HEK293 (cell line): ENCODE results near the gene VCX3B.
"Not testable (repeated sequence)": the region's sequence is repeated elsewhere in the genome, so short reads cannot be mapped to it uniquely, and the experiment has no call there.

Experiments used
- CTCF ChIA-PET: fragments of 350-600 bp; formaldehyde crosslinking; extraction: SDS; loops from one replicate; lab custom pipeline; 2021; ENCODE audit warnings: antibody characterized with exemption; lab: Yijun Ruan, JAX
- POLR2A ChIA-PET: fragments of 300-600 bp; formaldehyde crosslinking; extraction: SDS; loops from one replicate; lab custom pipeline; 2020; ENCODE audit warnings: antibody characterized with exemption, inconsistent platforms; lab: Yijun Ruan, JAX
- H3K27ac ChIP-seq: fragments of 200-500 bp; sonication (Bioruptor generic); 2 replicates; pipeline ENCODE4 v1.5.1; 2014; ENCODE audit warnings: low read depth, low read length, control low read depth, inconsistent platforms; ENCODE audit errors: extremely low read depth
- H3K36me3 ChIP-seq, 2 experiments: fragments of 200-500 bp in 1 of 2; sonication (Bioruptor generic) in 1 of 2; 1 replicate in 1 of 2; 2 replicates in 1 of 2; pipeline ENCODE4 v1.5.1; 2014 to 2017; ENCODE audit warnings: inconsistent platforms in 2 of 2, low read length in 2 of 2; ENCODE audit not compliant: control insufficient read depth in 2 of 2, insufficient read depth in 1 of 2
- H3K4me1 ChIP-seq: fragments of 200-500 bp; sonication (Bioruptor generic); 2 replicates; pipeline ENCODE4 v1.5.1; 2014; ENCODE audit warnings: mild to moderate bottlenecking, low read length, inconsistent platforms; ENCODE audit not compliant: control insufficient read depth, insufficient read depth
- H3K4me3 ChIP-seq: 2 replicates; pipeline ENCODE4 v1.5.1; 2011; ENCODE audit warnings: low read depth, mild to moderate bottlenecking, control low read depth, low read length, moderate library complexity
- H3K9me3 ChIP-seq: fragments of 200-500 bp; sonication (Bioruptor generic); 2 replicates; pipeline ENCODE4 v1.5.1; 2014; ENCODE audit warnings: low read depth, low read length, inconsistent platforms; ENCODE audit not compliant: control insufficient read depth, insufficient read depth
- BCL11A ChIP-seq: fragments of 450-650 bp; formaldehyde crosslinking; IDR thresholded peaks from 2 replicates; pipeline ENCODE4 v1.5.1; 2016; ENCODE audit warnings: low read depth, missing biosample characterization, missing genetic modification characterization
- KLF1 ChIP-seq: fragments of 450-650 bp; formaldehyde crosslinking; IDR thresholded peaks from 2 replicates; pipeline ENCODE4 v1.5.1; 2016; ENCODE audit warnings: missing biosample characterization, missing genetic modification characterization
- SP7 ChIP-seq: fragments of 450-650 bp; formaldehyde crosslinking; IDR thresholded peaks from 2 replicates; pipeline ENCODE4 v1.5.1; 2016; ENCODE audit warnings: missing biosample characterization, missing genetic modification characterization
- ZNF138 ChIP-seq: fragments of 450-650 bp; formaldehyde crosslinking; IDR thresholded peaks from 2 replicates; pipeline ENCODE4 v1.5.1; 2016; ENCODE audit warnings: missing biosample characterization, missing genetic modification characterization, borderline replicate concordance
- ZNF155 ChIP-seq: fragments of 450-650 bp; formaldehyde crosslinking; IDR thresholded peaks from 2 replicates; pipeline ENCODE4 v1.5.1; 2016; ENCODE audit warnings: missing biosample characterization, missing genetic modification characterization
- ZNF292 ChIP-seq: fragments of 450-650 bp; formaldehyde crosslinking; IDR thresholded peaks from 2 replicates; pipeline ENCODE4 v1.5.1; 2016; ENCODE audit warnings: low read depth, missing biosample characterization, missing genetic modification characterization, borderline replicate concordance
- ZNF302 ChIP-seq: fragments of 450-650 bp; formaldehyde crosslinking; IDR thresholded peaks from 2 replicates; pipeline ENCODE4 v1.5.1; 2016; ENCODE audit warnings: missing biosample characterization, missing genetic modification characterization, low read depth
- ZNF433 ChIP-seq: fragments of 450-650 bp; formaldehyde crosslinking; IDR thresholded peaks from 2 replicates; pipeline ENCODE4 v1.5.1; 2016; ENCODE audit warnings: missing biosample characterization, missing genetic modification characterization, low read depth
- ZNF473 ChIP-seq: fragments of 450-650 bp; formaldehyde crosslinking; IDR thresholded peaks from 2 replicates; pipeline ENCODE4 v1.5.1; 2017; ENCODE audit warnings: missing biosample characterization, missing genetic modification characterization
- ZNF510 ChIP-seq: fragments of 450-650 bp; formaldehyde crosslinking; IDR thresholded peaks from 2 replicates; pipeline ENCODE4 v1.5.1; 2018; ENCODE audit warnings: mild to moderate bottlenecking, missing genetic modification characterization, missing biosample characterization; ENCODE audit not compliant: insufficient replicate concordance
- ZNF571 ChIP-seq: fragments of 450-650 bp; formaldehyde crosslinking; IDR thresholded peaks from 2 replicates; pipeline ENCODE4 v1.5.0; 2017; ENCODE audit warnings: missing biosample characterization, missing genetic modification characterization
- ZNF664 ChIP-seq: fragments of 450-650 bp; formaldehyde crosslinking; IDR thresholded peaks from 2 replicates; pipeline ENCODE4 v1.5.1; 2016; ENCODE audit warnings: missing biosample characterization, missing genetic modification characterization
- TF ChIP-seq, protein P1 (sequence below): fragments of 450-650 bp; formaldehyde crosslinking; IDR thresholded peaks from 2 replicates; pipeline ENCODE4 v1.5.1; 2016; ENCODE audit warnings: missing biosample characterization, missing genetic modification characterization
- TF ChIP-seq, protein P2 (sequence below): fragments of 450-650 bp; formaldehyde crosslinking; IDR thresholded peaks from 2 replicates; pipeline ENCODE4 v1.5.1; 2016; ENCODE audit warnings: missing biosample characterization, missing genetic modification characterization

VCX3B gene

DNA sequence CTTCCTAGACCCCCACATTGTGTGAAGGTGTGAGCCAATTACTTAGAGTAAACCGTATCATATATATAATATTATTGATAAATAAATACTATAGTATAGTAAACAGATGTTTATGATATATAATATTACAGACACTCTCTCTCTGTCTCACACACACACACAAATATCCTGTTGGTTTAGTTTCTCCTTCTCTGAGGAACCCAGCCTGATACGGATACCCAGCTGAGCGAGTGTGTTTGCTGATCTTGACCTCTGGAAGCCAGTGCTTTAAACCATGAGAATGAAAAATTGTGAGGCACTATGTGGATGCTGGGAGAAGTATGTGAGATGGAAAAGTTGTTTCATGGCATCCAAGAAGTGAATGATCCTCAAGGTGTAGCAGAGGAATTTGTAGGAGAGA lies at the start of gene VCX3B:
Gene VCX3B (plus strand): TSS at position 301 of the 400 bp plus-strand sequence. CDS start 621 bp downstream, outside the sequence.
- CTCF ChIA-PET, H3K27ac ChIP-seq, H3K36me3 ChIP-seq, H3K4me1 ChIP-seq, POLR2A ChIA-PET, H3K4me3 ChIP-seq, H3K9me3 ChIP-seq: not testable (repeated sequence)

DNA sequence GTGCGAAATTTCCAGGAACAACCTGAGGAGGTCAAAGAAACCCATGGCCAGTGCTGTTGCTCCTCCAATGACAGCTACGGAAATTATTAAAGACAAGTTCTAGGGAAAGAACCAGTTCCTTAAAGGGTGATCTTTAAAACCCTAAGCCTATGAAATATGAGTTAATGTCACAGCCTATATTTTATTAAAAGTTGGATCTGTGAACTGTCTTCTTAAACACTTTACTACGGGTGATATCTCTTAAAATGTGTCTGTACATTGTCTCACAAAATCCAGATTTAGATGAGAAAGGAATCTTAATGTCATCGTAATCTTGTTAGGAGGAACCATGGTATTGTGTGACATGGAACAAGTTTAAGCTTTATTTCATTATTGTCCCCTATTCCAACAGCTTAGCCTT lies 46.3 kb upstream of the VCX3B start:
- CTCF ChIA-PET = no interaction called here
- H3K36me3 ChIP-seq = no peaks in the 10 kb centered on the region
- no peaks in the 10 kb centered on the region for H3K4me1 ChIP-seq
- H3K9me3 ChIP-seq = no peaks in the 10 kb centered on the region
- H3K4me3 ChIP-seq = no peak overlapping the region
- TF ChIP-seq ZNF292 (no peak), BCL11A (tag by site-specific recombination) (no peak), ZNF571 (no peak), ZNF664 (tag by site-specific recombination) (no peak), SP7 (tag by site-specific recombination) (no peak)
- H3K27ac ChIP-seq = no peak overlapping the region
- POLR2A ChIA-PET = no interaction called here

DNA sequence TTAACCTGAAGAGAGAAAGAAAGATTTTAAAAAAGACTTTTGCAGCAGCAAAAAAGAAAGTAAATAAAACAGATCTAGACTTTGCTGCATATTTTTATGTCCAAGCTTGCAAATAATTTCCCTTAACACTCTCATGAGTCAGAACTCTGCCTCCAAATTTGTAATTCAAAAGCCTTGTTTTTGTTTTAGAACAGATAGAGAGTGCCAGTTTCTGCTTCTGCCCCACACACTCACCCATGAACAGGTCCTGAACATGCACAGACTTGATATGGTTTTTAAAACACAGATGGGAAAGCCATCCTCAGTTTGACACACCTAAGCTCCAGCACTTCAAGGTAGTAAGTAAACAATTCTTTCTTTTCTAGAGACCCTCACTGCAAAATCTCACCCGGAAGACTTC lies 39.7 kb upstream of the VCX3B start:
- Histone ChIP-seq H3K4me3 (no peak overlapping the region), H3K36me3 (no peaks in the 10 kb centered on the region), H3K4me1 (no peaks in the 10 kb centered on the region), H3K9me3 (no peaks in the 10 kb centered on the region), H3K27ac (no peak overlapping the region)
- TF ChIP-seq ZNF433 (tag by site-specific recombination) (no peak), ZNF138 (tag by site-specific recombination) (no peak)
- CTCF ChIA-PET = no interaction called here
- POLR2A ChIA-PET = no interaction called here

DNA sequence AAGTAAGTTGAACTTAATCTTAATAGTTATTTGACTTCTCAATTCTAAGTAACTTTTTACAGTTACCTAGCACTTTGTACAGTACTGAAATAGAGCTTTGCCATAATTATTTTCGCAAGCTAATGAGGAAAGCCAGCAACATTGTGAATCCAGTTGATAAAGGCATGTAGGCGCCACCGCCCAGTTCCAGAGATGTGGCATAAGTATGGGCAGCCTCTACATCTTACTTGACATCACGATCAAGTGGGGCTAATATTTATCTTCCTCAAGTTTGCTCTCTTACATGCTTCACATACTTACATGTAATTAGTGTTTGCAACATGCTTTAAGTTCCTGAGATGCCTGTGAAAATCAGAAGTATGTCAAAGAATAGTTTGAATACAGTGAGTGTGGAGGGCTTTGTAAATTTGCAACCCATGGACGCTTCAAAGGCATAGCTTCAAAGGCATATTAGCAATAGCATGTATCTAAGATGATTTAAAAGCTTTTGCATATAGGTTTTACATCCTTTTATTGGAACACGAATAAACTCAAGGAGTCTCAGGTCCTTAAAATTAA lies 34.9 kb upstream of the VCX3B start:
- H3K4me1 ChIP-seq = no peaks in the 10 kb centered on the region
- ChIA-PET POLR2A (no interaction called here), CTCF (interaction anchor here (0.7 kb wide), 1 partner anchor 141 kb away, joined by 3 read pairs; no protein-coding TSS in a partner anchor)
- H3K4me3 ChIP-seq = no peak overlapping the region
- H3K9me3 ChIP-seq = no peaks in the 10 kb centered on the region
- no peaks in the 10 kb centered on the region for H3K36me3 ChIP-seq
- no peak overlapping the region for H3K27ac ChIP-seq
- TF ChIP-seq ZNF473 (tag by site-specific recombination) (no peak), KLF1 (tag by site-specific recombination) (no peak)
- TF ChIP-seq, protein P1, sequence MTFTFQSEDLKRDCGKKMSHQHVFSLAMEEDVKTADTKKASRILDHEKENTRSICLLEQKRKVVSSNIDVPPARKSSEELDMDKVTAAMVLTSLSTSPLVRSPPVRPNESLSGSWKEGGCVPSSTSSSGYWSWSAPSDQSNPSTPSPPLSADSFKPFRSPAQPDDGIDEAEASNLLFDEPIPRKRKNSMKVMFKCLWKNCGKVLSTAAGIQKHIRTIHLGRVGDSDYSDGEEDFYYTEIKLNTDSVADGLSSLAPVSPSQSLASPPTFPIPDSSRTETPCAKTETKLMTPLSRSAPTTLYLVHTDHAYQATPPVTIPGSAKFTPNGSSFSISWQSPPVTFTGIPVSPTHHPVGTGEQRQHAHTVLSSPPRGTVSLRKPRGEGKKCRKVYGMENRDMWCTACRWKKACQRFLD = no peak

DNA sequence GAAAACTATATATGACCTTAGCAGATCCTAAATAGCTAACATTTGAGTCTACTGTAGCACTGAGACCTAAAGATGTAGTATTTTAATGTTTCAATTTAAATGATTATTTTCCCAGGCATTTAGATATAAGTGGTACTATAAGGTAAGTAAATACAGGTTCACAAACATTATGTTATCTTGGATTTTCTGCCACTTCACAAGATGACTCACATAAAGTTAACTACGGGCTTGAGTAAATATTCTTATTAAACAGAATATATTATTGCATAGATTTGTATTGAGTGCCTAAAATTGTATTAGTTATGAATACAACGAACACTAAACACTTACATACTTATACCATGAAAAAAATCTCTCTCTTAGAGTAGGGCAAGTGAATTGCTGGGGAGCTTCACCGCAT lies 34.2 kb upstream of the VCX3B start:
- H3K4me3 ChIP-seq = no peak overlapping the region
- ChIA-PET POLR2A (no interaction called here), CTCF (no interaction called here)
- H3K4me1 ChIP-seq = no peaks in the 10 kb centered on the region
- H3K36me3 ChIP-seq = no peaks in the 10 kb centered on the region
- no peaks in the 10 kb centered on the region for H3K9me3 ChIP-seq
- no peak overlapping the region for H3K27ac ChIP-seq
- TF ChIP-seq ZNF155 (no peak), ZNF510 (tag by site-specific recombination) (no peak), ZNF302 (no peak)
- TF ChIP-seq, protein P2, sequence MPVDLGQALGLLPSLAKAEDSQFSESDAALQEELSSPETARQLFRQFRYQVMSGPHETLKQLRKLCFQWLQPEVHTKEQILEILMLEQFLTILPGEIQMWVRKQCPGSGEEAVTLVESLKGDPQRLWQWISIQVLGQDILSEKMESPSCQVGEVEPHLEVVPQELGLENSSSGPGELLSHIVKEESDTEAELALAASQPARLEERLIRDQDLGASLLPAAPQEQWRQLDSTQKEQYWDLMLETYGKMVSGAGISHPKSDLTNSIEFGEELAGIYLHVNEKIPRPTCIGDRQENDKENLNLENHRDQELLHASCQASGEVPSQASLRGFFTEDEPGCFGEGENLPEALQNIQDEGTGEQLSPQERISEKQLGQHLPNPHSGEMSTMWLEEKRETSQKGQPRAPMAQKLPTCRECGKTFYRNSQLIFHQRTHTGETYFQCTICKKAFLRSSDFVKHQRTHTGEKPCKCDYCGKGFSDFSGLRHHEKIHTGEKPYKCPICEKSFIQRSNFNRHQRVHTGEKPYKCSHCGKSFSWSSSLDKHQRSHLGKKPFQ (tag by site-specific recombination) = no peak
